Measurements from ENCODE around the gene IL22RA1.

DNA sequence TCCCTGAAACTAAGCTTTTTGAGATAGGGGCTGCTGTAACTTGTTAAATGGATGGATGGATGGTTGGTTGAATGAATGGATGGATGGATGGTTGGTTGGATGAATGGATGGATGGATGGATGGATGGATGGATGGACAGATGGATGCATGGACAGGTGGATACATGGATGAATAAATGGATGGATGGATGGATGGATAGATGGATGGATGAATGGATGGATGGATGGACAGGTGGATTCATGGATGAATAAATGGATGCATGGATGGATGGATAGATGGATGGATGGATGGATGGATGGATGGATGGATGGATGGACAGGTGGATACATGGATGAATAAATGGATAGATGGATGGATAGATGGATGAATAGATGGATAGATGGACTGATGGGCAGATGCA, 57.9 kb downstream of the IL22RA1 start:
- TF ChIP-seq, protein P1, sequence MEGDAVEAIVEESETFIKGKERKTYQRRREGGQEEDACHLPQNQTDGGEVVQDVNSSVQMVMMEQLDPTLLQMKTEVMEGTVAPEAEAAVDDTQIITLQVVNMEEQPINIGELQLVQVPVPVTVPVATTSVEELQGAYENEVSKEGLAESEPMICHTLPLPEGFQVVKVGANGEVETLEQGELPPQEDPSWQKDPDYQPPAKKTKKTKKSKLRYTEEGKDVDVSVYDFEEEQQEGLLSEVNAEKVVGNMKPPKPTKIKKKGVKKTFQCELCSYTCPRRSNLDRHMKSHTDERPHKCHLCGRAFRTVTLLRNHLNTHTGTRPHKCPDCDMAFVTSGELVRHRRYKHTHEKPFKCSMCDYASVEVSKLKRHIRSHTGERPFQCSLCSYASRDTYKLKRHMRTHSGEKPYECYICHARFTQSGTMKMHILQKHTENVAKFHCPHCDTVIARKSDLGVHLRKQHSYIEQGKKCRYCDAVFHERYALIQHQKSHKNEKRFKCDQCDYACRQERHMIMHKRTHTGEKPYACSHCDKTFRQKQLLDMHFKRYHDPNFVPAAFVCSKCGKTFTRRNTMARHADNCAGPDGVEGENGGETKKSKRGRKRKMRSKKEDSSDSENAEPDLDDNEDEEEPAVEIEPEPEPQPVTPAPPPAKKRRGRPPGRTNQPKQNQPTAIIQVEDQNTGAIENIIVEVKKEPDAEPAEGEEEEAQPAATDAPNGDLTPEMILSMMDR (IDR thresholded peaks at IDR 0.05): no peak
- TF ChIP-seq POLR2A (IDR thresholded peaks at IDR 0.05; ENCODE audit: low read length) (no peak), SMC3 (IDR thresholded peaks at IDR 0.05) (no peak), RAD21 (conservative IDR thresholded peaks at IDR 0.05 in 1 of 2, IDR thresholded peaks at IDR 0.05 in 1 of 2) (no peak), ESRRA (IDR thresholded peaks at IDR 0.05; ENCODE audit: borderline replicate concordance, low read length) (no peak)
- TF ChIP-seq, protein P2, sequence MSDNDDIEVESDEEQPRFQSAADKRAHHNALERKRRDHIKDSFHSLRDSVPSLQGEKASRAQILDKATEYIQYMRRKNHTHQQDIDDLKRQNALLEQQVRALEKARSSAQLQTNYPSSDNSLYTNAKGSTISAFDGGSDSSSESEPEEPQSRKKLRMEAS (IDR thresholded peaks at IDR 0.05): no peak

Data from A549 (cell line).